22Rv1 (cell line): ENCODE measurements around the gene COBL.

Experiments used
- CTCF ChIP-seq: fragments of 450-650 bp; IDR thresholded peaks from 2 replicates; pipeline ENCODE4 v1.5.1; 2017; ENCODE audit warnings: mild to moderate bottlenecking
- ZFX ChIP-seq: fragments of 450-650 bp; IDR thresholded peaks from 2 replicates; pipeline ENCODE4 v1.6.1; 2017; ENCODE audit warnings: antibody characterized with exemption, borderline replicate concordance

DNA sequence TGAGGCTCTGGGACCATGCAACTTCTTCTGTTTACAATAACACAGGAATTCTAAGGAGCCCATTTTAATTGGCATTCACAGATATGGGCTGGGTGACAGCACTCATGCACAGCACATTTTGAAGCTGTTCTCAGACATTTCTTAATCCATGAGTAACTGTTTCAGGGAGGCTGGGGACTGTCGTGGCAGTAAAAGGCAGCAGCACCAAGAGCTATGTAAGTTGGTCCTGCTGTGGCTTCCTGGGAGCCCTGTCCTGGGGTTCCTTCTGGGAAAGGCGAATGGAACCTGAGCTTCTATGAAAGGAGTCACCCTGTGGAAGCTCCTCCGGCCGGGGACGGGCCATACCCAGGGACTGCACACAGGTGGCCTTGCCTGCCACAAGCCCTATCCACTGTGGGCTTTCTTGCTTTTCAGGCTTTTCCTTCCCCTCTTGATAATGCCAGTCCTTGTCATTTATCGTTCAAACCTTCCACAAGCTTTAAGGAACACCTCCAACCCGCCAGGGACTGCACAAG, 40.5 kb downstream of the COBL start:
- TF ChIP-seq CTCF: no peak
- no peak for TF ChIP-seq ZFX
